ENCODE results near the gene RASAL2.

DNA sequence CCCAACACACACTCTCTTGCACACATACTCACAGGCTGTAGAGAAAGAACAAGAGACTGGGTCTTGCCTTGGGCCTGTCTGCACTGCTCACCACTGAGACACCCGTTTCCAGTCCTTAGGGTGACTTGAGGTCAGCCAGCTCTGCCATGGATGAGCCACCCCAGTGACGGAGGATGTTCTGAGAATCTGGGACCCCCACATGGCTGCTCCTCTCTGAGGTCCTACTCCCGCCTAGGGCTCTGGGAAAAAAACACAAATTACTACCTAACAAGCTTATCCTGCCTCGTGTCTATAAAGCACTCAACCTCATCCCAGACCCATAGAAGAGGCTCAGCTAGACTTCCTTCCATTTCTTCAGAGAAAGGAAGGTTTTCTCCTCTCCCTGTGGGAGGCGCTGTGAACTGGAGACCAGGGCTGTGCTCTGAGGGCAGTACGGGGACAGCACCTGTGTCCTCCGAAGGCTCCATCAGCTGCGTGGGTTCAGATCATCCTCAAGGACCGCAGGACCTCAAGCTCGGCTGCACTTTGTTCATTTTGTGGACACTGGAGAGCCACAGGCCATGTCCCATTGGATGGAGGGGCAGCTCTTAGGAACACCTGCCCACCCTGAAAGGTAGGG, 407.1 kb downstream of the RASAL2 start:
- TF ChIP-seq, protein P1, sequence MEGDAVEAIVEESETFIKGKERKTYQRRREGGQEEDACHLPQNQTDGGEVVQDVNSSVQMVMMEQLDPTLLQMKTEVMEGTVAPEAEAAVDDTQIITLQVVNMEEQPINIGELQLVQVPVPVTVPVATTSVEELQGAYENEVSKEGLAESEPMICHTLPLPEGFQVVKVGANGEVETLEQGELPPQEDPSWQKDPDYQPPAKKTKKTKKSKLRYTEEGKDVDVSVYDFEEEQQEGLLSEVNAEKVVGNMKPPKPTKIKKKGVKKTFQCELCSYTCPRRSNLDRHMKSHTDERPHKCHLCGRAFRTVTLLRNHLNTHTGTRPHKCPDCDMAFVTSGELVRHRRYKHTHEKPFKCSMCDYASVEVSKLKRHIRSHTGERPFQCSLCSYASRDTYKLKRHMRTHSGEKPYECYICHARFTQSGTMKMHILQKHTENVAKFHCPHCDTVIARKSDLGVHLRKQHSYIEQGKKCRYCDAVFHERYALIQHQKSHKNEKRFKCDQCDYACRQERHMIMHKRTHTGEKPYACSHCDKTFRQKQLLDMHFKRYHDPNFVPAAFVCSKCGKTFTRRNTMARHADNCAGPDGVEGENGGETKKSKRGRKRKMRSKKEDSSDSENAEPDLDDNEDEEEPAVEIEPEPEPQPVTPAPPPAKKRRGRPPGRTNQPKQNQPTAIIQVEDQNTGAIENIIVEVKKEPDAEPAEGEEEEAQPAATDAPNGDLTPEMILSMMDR (IDR thresholded peaks at IDR 0.05; ENCODE audit: insufficient read depth, low read depth, low read length), result no peak
- no peak for TF ChIP-seq EZH2 (IDR thresholded peaks at IDR 0.05; ENCODE audit: insufficient read depth, low read length)
